Activated CD4-positive, alpha-beta memory T cell treated with anti-CD3 and anti-CD28 coated beads for 36 hours (primary cell): Measurements from ENCODE around the gene PMVK. TPM values are rescaled to one million over a fixed set of nuclear protein-coding genes. Genes with fewer than 3 reads are reported as not detected.
A peak's percentile ranks its signal among the peaks of the same experiment; 100 is the strongest.

Experiments
- CTCF ChIA-PET: fragments of 350-600 bp; sonication (Branson Sonifier 250); formaldehyde crosslinking; loops from one replicate; lab custom pipeline; 2021; ENCODE audit warnings: antibody characterized with exemption, inconsistent platforms; lab: Charles Lee
- POLR2A ChIA-PET: fragments of 350-600 bp; sonication (Branson Sonifier 250); formaldehyde crosslinking; loops from one replicate; lab custom pipeline; 2021; ENCODE audit warnings: antibody characterized with exemption; lab: Charles Lee
- DNase-seq: peaks from one replicate; pipeline ENCODE4 v3.0.0-alpha.2; 2020
- H3K27ac Mint-ChIP-seq: one replicate; pipeline ENCODE4 v1.8.0; 2021; ENCODE audit warnings: mixed read lengths
- H3K27me3 Mint-ChIP-seq: one replicate; pipeline ENCODE4 v1.8.0; 2021; ENCODE audit warnings: mixed read lengths
- H3K36me3 Mint-ChIP-seq: one replicate; pipeline ENCODE4 v1.8.0; 2021; ENCODE audit warnings: mixed read lengths
- H3K4me1 Mint-ChIP-seq: one replicate; pipeline ENCODE4 v1.8.0; 2021; ENCODE audit warnings: low read depth, mixed read lengths
- H3K4me3 Mint-ChIP-seq: one replicate; pipeline ENCODE4 v1.8.0; 2021; ENCODE audit warnings: mild to moderate bottlenecking, mixed read lengths
- H3K9me3 Mint-ChIP-seq: one replicate; pipeline ENCODE4 v1.8.0; 2021; ENCODE audit warnings: mixed read lengths
- intact Hi-C: fragments of 100-400 bp; cut with micrococcal nuclease; formaldehyde crosslinking; loops from one replicate; pipeline ENCODE4 v1.15.1; 2023
- total RNA-seq, 2 experiments: library from RNA; stranded (reverse); gene quantifications; one replicate each; pipeline ENCODE4 v1.2.3, GENCODE V29; 2021

The PMVK gene
- total RNA-seq, 2 experiments from 2014 or later: 51.2 to 54.0 TPM

GRCh38 chr1:154886281-154887015 is 50.1 kb downstream of the PMVK start:
- Mint-ChIP-seq H3K9me3 (no peaks in the 10 kb centered on the region), H3K27me3 (no peaks in the 10 kb centered on the region), H3K4me3 (no peak overlapping the region), H3K27ac (no peak overlapping the region), H3K36me3 (no peaks in the 10 kb centered on the region), H3K4me1 (peaks cover 6% of the 10 kb centered on the region)
- CTCF ChIA-PET: interaction anchor here (1.0 kb wide), 1 partner anchor 49 kb away, joined by 3 read pairs; no protein-coding TSS in a partner anchor
- intact Hi-C loops: no loop called here
- no peak for DNase-seq
- POLR2A ChIA-PET: no interaction called here

DNA sequence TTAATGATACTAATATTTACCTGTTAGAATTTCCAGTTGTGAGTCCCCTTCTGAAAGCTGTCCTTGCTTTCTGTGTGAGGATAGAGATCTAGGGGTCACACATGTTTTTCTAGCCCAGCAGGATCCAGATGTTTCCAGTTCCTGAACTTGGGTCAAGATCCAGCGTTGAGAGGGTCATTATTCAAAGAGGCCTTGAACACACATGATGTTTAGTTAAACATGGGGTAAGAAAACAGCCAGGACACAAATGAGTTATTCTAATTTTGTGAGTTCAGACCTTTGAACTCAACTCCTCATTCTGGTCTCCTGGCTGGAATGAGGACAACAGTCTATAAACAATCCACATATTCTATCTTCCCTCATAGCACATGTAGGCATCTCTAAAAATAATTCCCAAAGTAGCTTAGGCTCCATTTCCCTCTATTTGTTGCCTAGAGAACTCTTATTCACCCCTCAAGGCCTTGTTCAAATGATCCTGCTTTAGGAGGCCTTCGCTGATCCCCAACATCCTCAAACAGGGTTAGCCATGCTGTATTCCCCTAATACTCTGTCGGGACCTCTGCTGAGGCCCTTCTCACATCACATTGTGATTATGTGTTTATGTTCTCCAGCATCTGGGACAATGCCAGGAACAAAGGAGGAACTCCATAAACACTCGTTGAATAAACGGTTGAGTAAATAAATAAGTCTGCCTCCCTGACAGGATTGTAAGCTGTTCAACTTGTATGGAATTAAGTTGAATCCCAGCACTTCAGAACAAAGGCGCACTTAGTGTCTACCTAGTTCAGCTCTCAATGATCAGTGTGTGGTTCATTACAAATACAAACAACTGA is 51.4 kb downstream of the PMVK start:
- intact Hi-C loops: no loop called here
- CTCF ChIA-PET: interaction anchor here (1.2 kb wide), 1 partner anchor 215 kb away, joined by 3 read pairs; no protein-coding TSS in a partner anchor
- POLR2A ChIA-PET: no interaction called here

DNA sequence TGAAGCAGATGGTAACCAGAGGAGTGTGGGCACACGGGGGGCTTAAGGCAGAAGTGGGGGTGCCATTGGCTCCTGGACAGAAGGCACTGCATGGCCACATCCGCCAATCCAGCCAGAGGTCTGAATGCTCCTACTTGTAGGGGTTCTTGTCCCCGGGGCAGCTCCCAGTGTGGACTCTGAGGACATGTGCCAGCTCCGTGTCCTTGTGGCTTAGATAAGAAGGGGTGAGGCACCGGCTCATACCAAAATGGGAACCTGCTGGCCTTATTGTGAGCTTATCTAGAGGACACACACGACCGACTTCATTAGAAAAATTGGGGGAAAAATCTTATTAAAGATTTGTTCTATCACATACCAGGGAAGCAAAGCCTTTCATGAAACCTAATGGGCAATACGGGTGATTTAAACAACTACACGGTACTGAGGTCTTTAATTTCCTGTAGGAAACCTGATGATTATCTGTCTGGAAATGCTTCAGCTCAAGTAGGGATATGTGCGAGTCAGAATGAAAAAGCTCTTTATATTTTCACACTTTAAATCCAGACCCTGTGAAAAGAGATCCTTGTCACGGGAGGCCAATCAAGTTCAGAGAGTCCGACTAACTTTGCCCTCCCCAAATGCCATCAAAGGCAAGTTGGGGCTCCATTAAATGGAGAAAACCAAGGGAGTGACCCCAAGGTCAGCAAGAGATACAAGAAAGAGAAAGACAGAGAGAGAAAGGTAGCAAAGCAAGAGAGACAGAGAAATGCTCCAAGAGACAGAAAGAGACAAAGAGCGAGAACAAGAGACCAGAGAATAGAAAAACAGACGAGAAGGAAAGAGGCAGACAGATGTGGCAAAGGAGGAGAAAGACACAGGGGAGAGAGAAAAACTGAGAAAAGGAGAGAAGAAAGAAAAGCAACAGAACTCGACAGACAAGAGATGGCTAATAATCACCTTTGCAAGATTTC is 52.3 kb downstream of the PMVK start:
- no peaks in the 10 kb centered on the region for H3K27me3 Mint-ChIP-seq
- DNase-seq: no peak

More for the DNA sequence above, 51.4 kb downstream of the PMVK start:
- no peak for DNase-seq
- Mint-ChIP-seq H3K27me3 (no peaks in the 10 kb centered on the region), H3K4me1 (peaks cover 6% of the 10 kb centered on the region), H3K36me3 (no peaks in the 10 kb centered on the region), H3K27ac (no peak overlapping the region), H3K9me3 (no peaks in the 10 kb centered on the region), H3K4me3 (no peak overlapping the region)

GRCh38 chr1:154881820-154882535 is 54.5 kb downstream of the PMVK start:
- Mint-ChIP-seq H3K27ac (no peak overlapping the region), H3K36me3 (no peaks in the 10 kb centered on the region), H3K4me3 (no peak overlapping the region), H3K27me3 (no peaks in the 10 kb centered on the region), H3K9me3 (no peaks in the 10 kb centered on the region), H3K4me1 (peaks cover 6% of the 10 kb centered on the region)
- ChIA-PET POLR2A (no interaction called here), CTCF (interaction anchor here (1.3 to 3.7 kb wide), 5 partner anchors 62 to 322 kb away, joined by 3 to 26 read pairs (median 5); no protein-coding TSS in a partner anchor)
- DNase-seq: no peak
- intact Hi-C loops: no loop called here

More for the DNA sequence above, 52.3 kb downstream of the PMVK start:
- CTCF ChIA-PET: interaction anchor here (0.9 to 3.7 kb wide), 3 partner anchors 214 to 325 kb away, joined by 3 to 26 read pairs (median 5); no protein-coding TSS in a partner anchor
- Mint-ChIP-seq H3K4me1 (peaks cover 6% of the 10 kb centered on the region), H3K36me3 (no peaks in the 10 kb centered on the region), H3K27ac (no peak overlapping the region), H3K4me3 (no peak overlapping the region), H3K9me3 (no peaks in the 10 kb centered on the region)
- intact Hi-C loops: no loop called here
- POLR2A ChIA-PET: no interaction called here

GRCh38 chr1:154880671-154881070 is 55.8 kb downstream of the PMVK start:
- no peak for DNase-seq
- intact Hi-C loops: no loop called here
- ChIA-PET CTCF (interaction anchor here (0.6 to 3.7 kb wide), 5 partner anchors 24 to 321 kb away, joined by 3 to 26 read pairs (median 5); no protein-coding TSS in a partner anchor), POLR2A (no interaction called here)
- Mint-ChIP-seq H3K27me3 (no peaks in the 10 kb centered on the region), H3K4me3 (no peak overlapping the region), H3K9me3 (no peaks in the 10 kb centered on the region), H3K27ac (no peak overlapping the region), H3K4me1 (no peaks in the 10 kb centered on the region), H3K36me3 (no peaks in the 10 kb centered on the region)

GRCh38 chr1:154879038-154879421 is 57.5 kb downstream of the PMVK start:
- Mint-ChIP-seq H3K4me1 (peaks cover 10% of the 10 kb centered on the region), H3K4me3 (no peak overlapping the region), H3K27ac (no peak overlapping the region), H3K9me3 (no peaks in the 10 kb centered on the region), H3K36me3 (no peaks in the 10 kb centered on the region), H3K27me3 (peaks cover 3% of the 10 kb centered on the region)
- POLR2A ChIA-PET: interaction anchor here (1.1 kb wide), 1 partner anchor 320 kb away, joined by 3 read pairs; no protein-coding TSS in a partner anchor
- CTCF ChIA-PET: interaction anchor here (0.6 to 4.4 kb wide), 49 partner anchors 9 to 399 kb away, joined by 3 to 61 read pairs (median 4); partner anchors contain the start of genes CHRNB2, KCNN3 and PMVK
- no peak for DNase-seq
- intact Hi-C loops: no loop called here

GRCh38 chr1:154878371-154879037 is 58.0 kb downstream of the PMVK start:
- ChIA-PET CTCF (interaction anchor here (0.6 to 4.4 kb wide), 48 partner anchors 8 to 399 kb away, joined by 3 to 61 read pairs (median 4); partner anchors contain the start of genes CHRNB2, KCNN3 and PMVK), POLR2A (interaction anchor here (1.1 kb wide), 1 partner anchor 319 kb away, joined by 3 read pairs; no protein-coding TSS in a partner anchor)
- H3K4me1 Mint-ChIP-seq: peaks cover 14% of the 10 kb centered on the region
- H3K9me3 Mint-ChIP-seq: no peaks in the 10 kb centered on the region
- H3K36me3 Mint-ChIP-seq: no peaks in the 10 kb centered on the region
- intact Hi-C loops: loop anchor here (1.0 kb wide), 3 partner anchors 106 to 319 kb away; no protein-coding TSS in a partner anchor
- H3K4me3 Mint-ChIP-seq: no peak overlapping the region
- peak; percentile 84 for DNase-seq
- H3K27ac Mint-ChIP-seq: no peak overlapping the region
- H3K27me3 Mint-ChIP-seq: peaks cover 3% of the 10 kb centered on the region

DNA sequence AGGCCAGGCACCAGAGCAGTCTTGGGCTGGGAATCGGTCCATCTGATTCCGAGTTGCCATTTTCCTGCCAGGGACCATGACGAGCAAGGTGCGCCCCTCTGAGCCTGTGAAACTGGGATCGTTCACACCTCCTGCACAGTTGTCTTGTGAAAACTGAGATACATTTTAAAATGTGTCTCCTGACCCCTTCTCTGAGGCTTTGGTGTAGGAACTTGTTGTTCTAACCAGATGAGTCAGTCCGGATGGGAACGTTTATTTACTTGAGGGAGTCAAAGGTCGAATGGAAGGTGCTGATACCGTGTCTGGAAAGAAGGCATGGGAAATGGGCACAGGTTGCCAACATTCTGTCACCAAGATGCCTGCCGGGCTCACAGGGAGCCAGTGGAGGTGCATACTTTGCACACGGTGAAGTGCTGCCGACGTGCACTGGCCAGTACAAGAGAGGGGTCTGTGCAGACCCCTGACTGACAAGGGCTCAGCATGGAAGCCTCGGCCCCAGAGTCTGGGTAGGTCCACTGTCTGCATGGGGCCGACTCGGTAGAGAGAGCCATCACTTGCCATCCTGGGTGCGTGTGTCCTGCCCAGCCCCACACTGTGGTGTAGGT is 59.0 kb downstream of the PMVK start:
- H3K36me3 Mint-ChIP-seq: no peaks in the 10 kb centered on the region
- ChIA-PET CTCF (interaction anchor here (1.2 to 4.4 kb wide), 10 partner anchors 7 to 343 kb away, joined by 3 to 61 read pairs (median 6); partner anchors contain the start of gene KCNN3), POLR2A (no interaction called here)
- H3K9me3 Mint-ChIP-seq: no peaks in the 10 kb centered on the region
- peaks cover 3% of the 10 kb centered on the region for H3K27me3 Mint-ChIP-seq
- DNase-seq: no peak
- H3K27ac Mint-ChIP-seq: no peak overlapping the region
- intact Hi-C loops: no loop called here
- H3K4me1 Mint-ChIP-seq: peaks cover 14% of the 10 kb centered on the region
- H3K4me3 Mint-ChIP-seq: no peak overlapping the region

DNA sequence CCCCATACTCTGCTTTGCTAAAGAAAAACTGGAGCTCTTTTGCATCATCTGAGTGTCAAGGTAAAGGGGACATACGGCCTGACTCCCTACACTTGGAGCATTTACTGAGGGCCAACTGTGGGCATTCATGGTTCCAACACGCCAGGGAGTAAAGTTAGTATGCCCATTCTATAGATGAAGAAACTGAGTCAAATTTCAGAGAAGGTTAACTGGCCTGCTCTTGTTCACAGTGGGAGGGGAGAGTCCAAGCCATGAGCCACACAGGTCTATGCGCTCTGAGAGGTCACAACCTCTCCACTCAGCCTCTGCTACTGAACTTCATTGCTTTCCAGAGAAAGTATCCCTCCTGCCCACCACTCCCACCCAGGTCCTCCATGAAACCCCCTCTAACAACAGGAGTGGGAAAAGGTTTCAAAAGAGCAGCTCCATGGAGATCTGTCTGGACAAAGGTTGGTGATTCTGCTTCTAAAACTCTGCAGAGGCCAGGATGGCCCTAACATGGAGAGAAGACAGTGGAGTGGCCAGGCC is 59.6 kb downstream of the PMVK start:
- intact Hi-C loops: no loop called here
- no peak overlapping the region for H3K27ac Mint-ChIP-seq

More for the DNA sequence above, 59.6 kb downstream of the PMVK start:
- no peaks in the 10 kb centered on the region for H3K36me3 Mint-ChIP-seq
- peaks cover 14% of the 10 kb centered on the region for H3K4me1 Mint-ChIP-seq
- no peak for DNase-seq
- ChIA-PET CTCF (interaction anchor here (1.0 to 4.4 kb wide), 5 partner anchors 18 to 342 kb away, joined by 3 to 39 read pairs (median 3); no protein-coding TSS in a partner anchor), POLR2A (no interaction called here)
- H3K9me3 Mint-ChIP-seq: no peaks in the 10 kb centered on the region
- no peak overlapping the region for H3K4me3 Mint-ChIP-seq
- peaks cover 3% of the 10 kb centered on the region for H3K27me3 Mint-ChIP-seq
